ENCODE data around the gene DLK1. TPM values are rescaled to one million over a fixed set of nuclear protein-coding genes. Genes with fewer than 3 reads are reported as not detected.

DLK1 gene
- total RNA-seq, 4 donors from 2014 or later, result not detected

DNA sequence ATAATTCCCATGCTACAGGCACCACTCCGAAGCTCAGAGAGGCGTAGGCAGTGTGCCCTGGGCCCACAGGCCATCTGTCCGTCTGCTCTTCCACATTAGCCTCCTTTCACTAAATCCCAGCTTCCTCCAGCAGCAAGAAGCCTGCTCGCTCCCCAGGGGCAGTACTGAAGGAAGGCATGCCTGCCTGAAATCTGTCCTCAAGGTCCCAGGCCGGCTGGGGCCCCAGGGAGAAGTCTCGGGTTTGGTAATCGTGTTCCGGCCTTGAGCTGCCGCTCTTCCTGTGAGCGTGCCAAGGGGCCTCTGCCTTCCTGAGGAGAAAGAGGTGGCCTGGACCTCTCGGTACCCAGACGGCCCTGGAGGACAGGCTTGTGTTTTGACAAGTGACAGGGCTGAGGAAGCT, 15.2 kb upstream of the DLK1 start:
- WGBS, 2 donors, result 79 to 85% methylated on average over 12 of the region's 12 CpGs
- TF ChIP-seq, protein P1, sequence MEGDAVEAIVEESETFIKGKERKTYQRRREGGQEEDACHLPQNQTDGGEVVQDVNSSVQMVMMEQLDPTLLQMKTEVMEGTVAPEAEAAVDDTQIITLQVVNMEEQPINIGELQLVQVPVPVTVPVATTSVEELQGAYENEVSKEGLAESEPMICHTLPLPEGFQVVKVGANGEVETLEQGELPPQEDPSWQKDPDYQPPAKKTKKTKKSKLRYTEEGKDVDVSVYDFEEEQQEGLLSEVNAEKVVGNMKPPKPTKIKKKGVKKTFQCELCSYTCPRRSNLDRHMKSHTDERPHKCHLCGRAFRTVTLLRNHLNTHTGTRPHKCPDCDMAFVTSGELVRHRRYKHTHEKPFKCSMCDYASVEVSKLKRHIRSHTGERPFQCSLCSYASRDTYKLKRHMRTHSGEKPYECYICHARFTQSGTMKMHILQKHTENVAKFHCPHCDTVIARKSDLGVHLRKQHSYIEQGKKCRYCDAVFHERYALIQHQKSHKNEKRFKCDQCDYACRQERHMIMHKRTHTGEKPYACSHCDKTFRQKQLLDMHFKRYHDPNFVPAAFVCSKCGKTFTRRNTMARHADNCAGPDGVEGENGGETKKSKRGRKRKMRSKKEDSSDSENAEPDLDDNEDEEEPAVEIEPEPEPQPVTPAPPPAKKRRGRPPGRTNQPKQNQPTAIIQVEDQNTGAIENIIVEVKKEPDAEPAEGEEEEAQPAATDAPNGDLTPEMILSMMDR (IDR thresholded peaks at IDR 0.05), result no peak
- no peak for TF ChIP-seq POLR2A (IDR thresholded peaks at IDR 0.05)
- intact Hi-C loops (cut with DNase I; ENCODE audit: low total_unique reads), result no loop called here
- DNase-seq (ENCODE audit: low spot score in 2 of 2), result no peak
- H3K4me3 ChIP-seq (ENCODE audit: low read depth, poor library complexity, severe bottlenecking), result no peak overlapping the region

DNA sequence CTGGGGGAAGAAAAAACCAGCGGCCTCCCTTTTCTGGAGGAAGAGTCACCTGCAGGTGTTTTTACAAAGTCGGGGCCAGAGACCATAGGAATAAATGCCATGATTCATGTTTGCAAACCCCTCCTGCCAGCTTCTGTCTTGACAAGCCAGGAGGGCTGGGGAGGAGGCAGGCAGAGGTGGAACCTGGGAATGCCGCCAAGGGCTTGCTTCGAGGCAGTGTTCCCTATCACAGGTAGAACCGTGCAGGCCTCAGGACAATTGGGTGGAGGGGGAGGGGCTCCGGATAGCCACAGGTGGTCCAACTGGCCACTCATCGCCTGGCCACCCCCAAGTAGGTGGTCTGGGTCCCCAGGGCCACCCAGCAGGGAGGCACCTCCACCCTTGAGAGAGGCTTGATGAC, 14.2 kb upstream of the DLK1 start:
- 43 to 63% methylated on average over 7 of the region's 7 CpGs for WGBS, 2 donors
- no peak for TF ChIP-seq POLR2A (IDR thresholded peaks at IDR 0.05)
- TF ChIP-seq, protein P1 (IDR thresholded peaks at IDR 0.05), result no peak
- H3K4me3 ChIP-seq (ENCODE audit: low read depth, poor library complexity, severe bottlenecking), result no peak overlapping the region
- DNase-seq (ENCODE audit: low spot score in 2 of 2), result no peak
- intact Hi-C loops (cut with DNase I; ENCODE audit: low total_unique reads), result no loop called here

DNA sequence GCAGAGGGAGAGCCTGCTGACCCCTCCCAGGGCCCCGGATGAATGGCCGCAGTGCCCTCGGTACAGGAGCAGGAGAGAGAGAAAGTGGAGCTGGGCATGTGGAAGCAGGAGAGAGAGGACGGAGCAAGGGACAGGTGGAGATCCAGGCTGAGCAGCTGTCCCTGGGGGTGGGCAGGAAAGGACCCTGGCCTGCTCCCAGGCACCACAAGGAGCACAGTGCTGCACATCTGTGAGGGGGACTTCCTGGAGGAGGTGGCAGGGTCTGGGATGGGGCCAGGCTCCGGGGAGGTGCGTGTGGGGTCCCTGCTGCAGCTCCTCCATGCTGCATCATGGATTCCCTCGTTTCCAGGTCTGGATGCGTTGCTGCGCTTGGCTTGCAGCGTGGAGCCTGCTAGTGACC, 13.0 kb upstream of the DLK1 start:
- WGBS, 2 donors, result 47 to 60% methylated on average over 8 to 9 of the region's 10 CpGs
- intact Hi-C loops (cut with DNase I; ENCODE audit: low total_unique reads), result no loop called here
- TF ChIP-seq, protein P1 (IDR thresholded peaks at IDR 0.05), result no peak
- TF ChIP-seq POLR2A (IDR thresholded peaks at IDR 0.05), result no peak
- no peak overlapping the region for H3K4me3 ChIP-seq (ENCODE audit: low read depth, poor library complexity, severe bottlenecking)
- DNase-seq (ENCODE audit: low spot score in 2 of 2), result no peak

DNA sequence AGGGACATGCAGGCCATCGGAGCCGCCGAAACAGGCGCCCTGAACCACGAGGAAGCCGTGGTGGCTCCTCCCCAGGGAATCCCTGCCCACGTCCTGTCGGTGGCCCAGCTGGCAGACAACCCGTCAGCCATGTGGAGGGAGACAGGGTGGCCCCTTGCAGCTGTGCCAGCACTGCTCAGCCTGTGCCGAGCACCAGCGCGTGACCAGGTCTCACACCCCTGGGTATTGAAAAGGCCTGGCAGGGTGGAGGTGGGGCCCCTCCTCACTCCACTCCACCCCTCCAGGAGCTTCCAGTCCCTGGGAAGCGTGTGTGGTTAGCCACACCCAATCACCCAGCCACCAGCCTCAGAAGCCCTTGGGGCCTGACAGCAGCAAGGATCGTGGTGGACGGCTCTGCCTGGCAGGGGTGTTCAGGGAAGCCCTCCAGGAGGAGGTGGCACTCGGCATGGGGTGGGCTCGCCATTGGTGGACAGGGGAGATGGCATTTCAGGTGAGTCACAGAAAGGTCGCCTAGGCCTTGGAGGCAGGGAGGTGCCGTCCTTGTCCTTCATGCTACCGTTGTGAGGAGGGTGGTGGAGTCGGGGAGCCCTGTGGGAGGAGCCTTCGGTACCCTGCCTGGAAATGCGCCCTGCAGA, 12.3 kb upstream of the DLK1 start:
- TF ChIP-seq POLR2A (IDR thresholded peaks at IDR 0.05), result no peak
- TF ChIP-seq, protein P1 (IDR thresholded peaks at IDR 0.05), result no peak
- 30 to 36% methylated on average over 16 to 18 of the region's 23 CpGs for WGBS, 2 donors
- intact Hi-C loops (cut with DNase I; ENCODE audit: low total_unique reads), result no loop called here

DNA sequence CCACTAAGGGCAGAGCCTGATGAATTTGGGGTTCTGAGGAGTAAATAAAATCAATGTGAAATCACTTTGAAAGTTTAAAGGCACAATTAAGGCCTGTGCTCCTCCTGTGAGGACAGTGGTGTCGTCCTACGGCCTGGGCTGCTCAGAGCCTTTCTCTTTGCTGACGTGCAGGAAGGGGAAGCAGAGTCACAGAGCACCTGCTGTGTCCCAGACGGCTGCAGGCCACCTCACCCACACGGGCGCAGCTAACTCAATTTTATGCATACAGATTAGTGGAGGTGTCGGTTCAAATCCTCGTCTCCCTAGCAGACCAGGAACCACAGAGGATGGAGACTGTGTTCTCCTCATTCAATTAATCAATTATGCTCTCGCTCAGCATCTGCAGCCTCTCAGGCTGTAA, 11.4 kb upstream of the DLK1 start:
- intact Hi-C loops (cut with DNase I; ENCODE audit: low total_unique reads), result no loop called here
- no peak for DNase-seq (ENCODE audit: low spot score in 2 of 2)
- 91 to 92% methylated on average over 9 of the region's 9 CpGs for WGBS, 2 donors
- TF ChIP-seq, protein P1 (IDR thresholded peaks at IDR 0.05), result no peak
- no peak for TF ChIP-seq POLR2A (IDR thresholded peaks at IDR 0.05)
- no peak overlapping the region for H3K4me3 ChIP-seq (ENCODE audit: low read depth, poor library complexity, severe bottlenecking)

More for the DNA sequence above, 12.3 kb upstream of the DLK1 start:
- H3K4me3 ChIP-seq (ENCODE audit: low read depth, poor library complexity, severe bottlenecking), result no peak overlapping the region
- no peak for DNase-seq (ENCODE audit: low spot score in 2 of 2)

DNA sequence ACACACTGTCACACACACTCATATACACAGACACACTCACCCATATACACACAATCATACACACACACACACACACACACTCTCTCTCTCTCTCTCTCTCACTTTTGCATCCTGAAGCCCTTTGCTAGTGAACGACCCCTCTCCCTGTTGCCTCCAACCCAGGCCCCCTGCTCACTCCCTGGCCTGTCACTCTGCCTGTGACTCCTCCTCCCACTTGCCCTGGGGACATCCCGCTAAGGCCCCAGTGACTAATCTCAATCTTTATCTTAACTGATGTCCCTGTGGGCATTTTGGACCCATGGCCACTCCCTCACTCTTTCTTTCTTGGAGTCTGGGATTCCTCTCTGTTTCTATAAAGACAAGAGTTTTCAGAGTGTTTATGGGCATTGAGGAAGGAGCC, 10.9 kb upstream of the DLK1 start:
- intact Hi-C loops (cut with DNase I; ENCODE audit: low total_unique reads), result no loop called here
- no peak for TF ChIP-seq POLR2A (IDR thresholded peaks at IDR 0.05)
- TF ChIP-seq, protein P1 (IDR thresholded peaks at IDR 0.05), result no peak
- no peak overlapping the region for H3K4me3 ChIP-seq (ENCODE audit: low read depth, poor library complexity, severe bottlenecking)
- 91 to 94% methylated on average over 2 of the region's 2 CpGs for WGBS, 2 donors
- DNase-seq (ENCODE audit: low spot score in 2 of 2), result no peak

All from lower leg skin (tissue), 4 donors.